ENCODE results near the gene DSG2. TPM values are rescaled to one million over a fixed set of nuclear protein-coding genes. Genes with fewer than 3 reads are reported as not detected.
A peak's percentile ranks its signal among the peaks of the same experiment; 100 is the strongest.

DSG2 gene
- total RNA-seq (2012; rRNA removed) (1.7 and 2.3 TPM in 2 replicates), polyA plus RNA-seq (2012; rRNA removed) (1.4 and 1.8 TPM in 2 replicates), Bru-seq, nascent RNA (percentile 37 among the genes with signal in this experiment), BruChase-seq, experiment 1, labeled RNA remaining after a 6-hour chase (percentile 39 among the genes with signal in this experiment), BruChase-seq, experiment 2, labeled RNA remaining after a 2-hour chase (percentile 35 among the genes with signal in this experiment)
- polyA plus RNA-seq (2012; cell fraction: cytosol; rRNA removed): 0.41 and 0.58 TPM in 2 replicates
- 0.17 and 0.65 TPM in 2 replicates for polyA plus RNA-seq (2012; cell fraction: nucleus; rRNA removed; ENCODE audit: low replicate concordance)
- long read RNA-seq, full-length matches to known transcripts: 11 of 14 reads
- long read RNA-seq, partial matches to known transcripts: 2 of 14 reads
- long read RNA-seq, other reads (novel, unspliced or antisense): 1 of 14 reads

DNA sequence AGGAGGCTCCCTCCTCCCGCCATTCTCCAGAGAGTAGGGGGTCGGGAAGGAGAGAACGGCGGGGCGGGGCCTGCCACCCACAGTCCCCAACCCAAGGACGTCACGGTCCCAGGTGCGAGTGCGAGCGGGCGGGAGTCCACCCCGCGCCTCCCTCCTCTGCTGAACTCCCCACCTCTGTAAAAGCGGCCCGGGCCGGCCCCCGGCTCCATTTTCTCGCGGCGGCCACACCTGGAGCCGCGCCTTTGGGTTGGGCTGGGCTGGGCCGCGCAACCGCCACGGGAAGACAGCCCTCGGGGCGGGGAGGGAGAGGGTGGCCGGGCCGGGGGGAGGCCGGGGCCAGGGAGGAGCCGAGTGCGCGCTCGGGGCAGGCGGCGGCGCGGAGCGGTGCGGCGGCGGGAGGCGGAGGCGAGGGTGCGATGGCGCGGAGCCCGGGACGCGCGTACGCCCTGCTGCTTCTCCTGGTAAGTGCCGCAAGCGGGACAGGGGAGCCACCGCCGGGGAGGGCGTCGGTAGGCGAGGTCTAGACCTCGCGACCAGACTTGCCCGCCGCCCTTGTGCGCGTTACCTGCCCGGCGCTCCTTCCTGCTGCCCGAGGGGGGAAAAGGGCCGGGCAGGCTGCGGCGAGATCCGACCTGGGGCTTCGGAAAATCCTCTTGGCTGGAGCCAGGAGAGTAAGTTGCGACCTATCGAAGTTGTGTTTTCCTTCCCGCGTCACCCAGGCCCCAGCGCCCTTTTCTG is at the start of gene DSG2:
DSG2 (plus strand) TSS at position 342 of the 738 bp plus-strand sequence; CDS start at position 417, 75 bp downstream.
- no peak for DNase-seq
- H3K4me3 ChIP-seq (ENCODE audit: insufficient read depth, low read depth, low read length): peak within 1 kb of the TSS; percentile 47
- no peaks in the 10 kb centered on the region for H3K79me1 ChIP-seq (ENCODE audit: low read depth in 1 of 2, low read length in 2 of 2)
- H2BK120ac ChIP-seq (ENCODE audit: low read depth, low read length): no peak within 1 kb of the TSS
- H2BK15ac ChIP-seq (ENCODE audit: low read depth, low read length): no peak within 1 kb of the TSS
- no peaks in the 10 kb centered on the region for H4K20me1 ChIP-seq (ENCODE audit: insufficient read depth, low read length)
- peak; percentile 92 for ATAC-seq (ENCODE audit: low read depth)
- H4K5ac ChIP-seq (ENCODE audit: low read depth, low read length): no peak within 1 kb of the TSS
- H2AK5ac ChIP-seq (ENCODE audit: low read depth, low read length): no peak within 1 kb of the TSS
- TF ChIP-seq, protein P1, sequence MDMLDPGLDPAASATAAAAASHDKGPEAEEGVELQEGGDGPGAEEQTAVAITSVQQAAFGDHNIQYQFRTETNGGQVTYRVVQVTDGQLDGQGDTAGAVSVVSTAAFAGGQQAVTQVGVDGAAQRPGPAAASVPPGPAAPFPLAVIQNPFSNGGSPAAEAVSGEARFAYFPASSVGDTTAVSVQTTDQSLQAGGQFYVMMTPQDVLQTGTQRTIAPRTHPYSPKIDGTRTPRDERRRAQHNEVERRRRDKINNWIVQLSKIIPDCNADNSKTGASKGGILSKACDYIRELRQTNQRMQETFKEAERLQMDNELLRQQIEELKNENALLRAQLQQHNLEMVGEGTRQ (IDR thresholded peaks at IDR 0.05; ENCODE audit: low read depth, low read length): no peak
- TF ChIP-seq NFE2L2 (IDR thresholded peaks at IDR 0.05; ENCODE audit: low read depth, low read length) (no peak), CEBPB (IDR thresholded peaks at IDR 0.05; ENCODE audit: low read depth, low read length) (no peak)
- no peaks in the 10 kb centered on the region for H3K4me1 ChIP-seq (ENCODE audit: control insufficient read depth, insufficient read depth, low read length)
- intact Hi-C loops (cut with micrococcal nuclease): no loop called here
- no peak within 1 kb of the TSS for H4K8ac ChIP-seq (ENCODE audit: low read depth in 2 of 2, low read length in 2 of 2)
- no TSS peak for BruUV-seq (replicated peaks)
- H3K14ac ChIP-seq (replicated peaks; ENCODE audit: low read depth, low read length): no peak within 1 kb of the TSS
- CTCF ChIA-PET: no interaction called here
- H3K18ac ChIP-seq (ENCODE audit: low read depth, low read length): no peak within 1 kb of the TSS
- no peaks in the 10 kb centered on the region for H3K9me1 ChIP-seq (ENCODE audit: insufficient read depth, low read length)
- H3K9ac ChIP-seq (ENCODE audit: low read depth, low read length): no peak within 1 kb of the TSS
- H3K36me3 ChIP-seq (ENCODE audit: control insufficient read depth, insufficient read depth, low read length): no peaks in the 10 kb centered on the region
- H4K91ac ChIP-seq (ENCODE audit: insufficient read depth, low read depth, low read length): no peak within 1 kb of the TSS
- no peak within 1 kb of the TSS for H3K23ac ChIP-seq (ENCODE audit: low read depth, low read length)
- H2BK5ac ChIP-seq (ENCODE audit: low read depth, low read length, poor library complexity, severe bottlenecking): no peak within 1 kb of the TSS
- dilution Hi-C loops (cut with HindIII; ENCODE audit: low sequenced_read_pairs, unreplicated experiment): no loop called here
- H3K27ac ChIP-seq (ENCODE audit: insufficient read depth, low read length): no peak within 1 kb of the TSS
- no peak within 1 kb of the TSS for H3K56ac ChIP-seq (ENCODE audit: extremely low read depth, insufficient read depth, low read length)
- H2BK20ac ChIP-seq (ENCODE audit: low read depth, low read length): no peak within 1 kb of the TSS
- H2AK9ac ChIP-seq (replicated peaks; ENCODE audit: low read depth, low read length, poor library complexity): peak within 1 kb of the TSS; percentile 70
- H3K27me3 ChIP-seq (ENCODE audit: control insufficient read depth, insufficient read depth, low read length): peaks cover 9% of the 10 kb centered on the region
- in situ Hi-C loops (cut with MboI; ENCODE audit: low sequenced_read_pairs): no loop called here
- peak within 1 kb of the TSS; percentile 65 for H3K4me2 ChIP-seq (ENCODE audit: low read depth, low read length)
- POLR2A ChIA-PET (ENCODE audit: unreplicated experiment): no interaction called here
- WGBS, 2 experiments (ENCODE audit: extremely low coverage in 2 of 2, insufficient read length in 1 of 2): 0% methylated on average over 14 of the region's 79 CpGs; no CpG with 5 or more reads in 1 of the 2 experiments
- no peaks in the 10 kb centered on the region for H3K9me3 ChIP-seq (ENCODE audit: control insufficient read depth, insufficient read depth, low read length)
- H2AFZ ChIP-seq (replicated peaks; ENCODE audit: low read length, poor library complexity): peak within 1 kb of the TSS; percentile 87
- H3K4ac ChIP-seq (ENCODE audit: low read depth, low read length): no peak within 1 kb of the TSS

Data from IMR-90 (cell line).